GM10248 (cell line): ENCODE data around the gene DNPEP.

Experiments used
- CTCF ChIA-PET: fragments of 300-600 bp; sonication (Branson Sonifier 250); formaldehyde crosslinking; extraction: SDS; loops from one replicate; lab custom pipeline; 2021; ENCODE audit warnings: antibody characterized with exemption; lab: Yijun Ruan, JAX
- POLR2A ChIA-PET: fragments of 350-650 bp; sonication (Branson Sonifier 250); formaldehyde crosslinking; extraction: SDS; loops from one replicate; lab custom pipeline; 2020; ENCODE audit warnings: antibody characterized with exemption; lab: Yijun Ruan, JAX
- DNase-seq: peaks from one replicate; pipeline ENCODE4 v3.0.0; 2012; ENCODE audit errors: extremely low spot score
- TF ChIP-seq, protein P1 (sequence below): IDR thresholded peaks from 2 replicates; pipeline ENCODE4 v1.5.1; 2012; ENCODE audit warnings: mild to moderate bottlenecking, low read depth; ENCODE audit errors: extremely low read depth, missing control alignments, control extremely low read depth

Gene DNPEP

GRCh38 chr2:219378163-219378851 lies 9.4 kb downstream of the DNPEP start:
- no peak for DNase-seq
- TF ChIP-seq, protein P1, sequence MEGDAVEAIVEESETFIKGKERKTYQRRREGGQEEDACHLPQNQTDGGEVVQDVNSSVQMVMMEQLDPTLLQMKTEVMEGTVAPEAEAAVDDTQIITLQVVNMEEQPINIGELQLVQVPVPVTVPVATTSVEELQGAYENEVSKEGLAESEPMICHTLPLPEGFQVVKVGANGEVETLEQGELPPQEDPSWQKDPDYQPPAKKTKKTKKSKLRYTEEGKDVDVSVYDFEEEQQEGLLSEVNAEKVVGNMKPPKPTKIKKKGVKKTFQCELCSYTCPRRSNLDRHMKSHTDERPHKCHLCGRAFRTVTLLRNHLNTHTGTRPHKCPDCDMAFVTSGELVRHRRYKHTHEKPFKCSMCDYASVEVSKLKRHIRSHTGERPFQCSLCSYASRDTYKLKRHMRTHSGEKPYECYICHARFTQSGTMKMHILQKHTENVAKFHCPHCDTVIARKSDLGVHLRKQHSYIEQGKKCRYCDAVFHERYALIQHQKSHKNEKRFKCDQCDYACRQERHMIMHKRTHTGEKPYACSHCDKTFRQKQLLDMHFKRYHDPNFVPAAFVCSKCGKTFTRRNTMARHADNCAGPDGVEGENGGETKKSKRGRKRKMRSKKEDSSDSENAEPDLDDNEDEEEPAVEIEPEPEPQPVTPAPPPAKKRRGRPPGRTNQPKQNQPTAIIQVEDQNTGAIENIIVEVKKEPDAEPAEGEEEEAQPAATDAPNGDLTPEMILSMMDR = no peak
- ChIA-PET POLR2A (interaction anchor here (1.5 kb wide), 1 partner anchor 9 kb away, joined by 3 read pairs; the partner anchor contains the start of gene DNPEP), CTCF (interaction anchor here (0.9 to 1.8 kb wide), 4 partner anchors 14 to 80 kb away, joined by 3 to 5 read pairs (median 3); no protein-coding TSS in a partner anchor)

DNA sequence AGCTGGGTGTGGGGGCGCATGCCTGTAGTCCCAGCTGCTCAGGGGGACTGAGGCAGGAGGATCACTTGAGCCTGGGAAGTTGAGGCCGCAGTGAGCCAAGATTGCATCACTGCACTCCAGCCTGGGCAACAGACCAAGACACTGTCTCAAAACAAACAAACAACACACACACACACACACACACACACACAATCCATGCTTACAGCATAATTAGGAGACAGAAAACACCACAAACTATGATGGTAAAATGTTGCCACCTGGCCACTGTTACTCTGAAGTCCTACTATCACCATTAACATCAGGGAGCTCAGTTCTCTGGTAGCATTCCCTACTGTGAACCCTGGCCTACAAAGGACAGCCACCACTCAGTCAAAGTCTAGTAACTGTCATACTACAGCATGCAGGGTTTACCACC lies 18.3 kb downstream of the DNPEP start:
- DNase-seq = no peak
- TF ChIP-seq, protein P1 = no peak
- POLR2A ChIA-PET = no interaction called here
- CTCF ChIA-PET = interaction anchor here (1.3 to 1.4 kb wide), 3 partner anchors 17 to 389 kb away, joined by 3 to 5 read pairs (median 3); no protein-coding TSS in a partner anchor

DNA sequence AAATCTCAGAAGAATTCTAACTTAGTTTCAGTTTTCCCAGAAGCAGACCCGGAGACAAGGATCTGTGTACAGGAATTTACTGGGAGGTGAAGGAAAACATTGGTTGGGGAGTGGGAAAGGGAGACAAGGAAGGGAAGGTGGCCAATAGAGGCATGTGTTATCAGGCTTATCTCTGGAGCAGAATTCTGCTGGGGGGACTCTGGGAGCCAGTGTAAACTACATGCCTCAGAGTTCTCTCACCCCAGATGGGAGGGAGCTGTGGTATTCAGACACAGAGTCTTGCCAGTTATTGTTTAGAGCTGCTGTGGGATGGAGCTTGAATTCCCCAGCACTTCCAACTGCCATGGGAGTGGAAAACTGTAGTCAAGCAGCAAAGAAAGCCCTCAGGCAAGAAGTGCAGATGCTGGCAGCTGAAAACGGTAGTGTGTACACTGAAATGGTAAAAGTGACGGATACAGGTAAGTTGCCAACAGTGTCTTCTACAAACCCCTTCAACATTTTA lies 19.0 kb downstream of the DNPEP start:
- POLR2A ChIA-PET = no interaction called here
- no peak for DNase-seq
- TF ChIP-seq, protein P1 = no peak
- CTCF ChIA-PET = interaction anchor here (1.3 to 1.4 kb wide), 3 partner anchors 17 to 389 kb away, joined by 3 to 5 read pairs (median 3); no protein-coding TSS in a partner anchor

DNA sequence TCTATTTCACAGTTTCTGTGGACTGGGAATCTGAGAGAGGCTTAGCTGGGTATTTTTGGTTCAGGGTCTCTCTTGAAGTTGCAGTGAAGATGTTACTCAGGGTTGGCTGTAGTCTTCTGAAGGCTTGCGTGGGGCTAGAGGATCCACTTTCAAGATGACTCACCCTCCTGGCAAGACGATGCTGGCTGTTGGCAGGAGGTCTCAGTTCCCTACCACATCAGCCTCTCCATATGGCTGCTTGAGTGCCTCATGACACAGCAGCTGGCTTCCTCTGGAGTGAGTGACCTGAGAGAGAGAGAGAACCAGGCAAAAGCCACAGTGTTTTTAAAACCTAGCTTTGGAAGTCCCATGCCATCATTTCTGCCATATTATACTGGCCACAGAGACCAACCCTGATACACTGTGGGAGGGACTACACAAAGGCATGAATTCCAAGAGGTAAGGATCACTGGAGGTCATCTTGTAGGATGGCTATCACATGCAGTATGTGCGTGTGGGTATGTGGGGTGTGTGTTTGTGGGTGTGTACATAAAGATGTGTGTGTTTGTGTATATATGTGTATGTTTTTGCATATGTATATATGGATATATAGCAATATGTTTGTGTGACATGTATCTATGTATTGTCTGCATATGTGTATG lies 25.1 kb downstream of the DNPEP start:
- no peak for DNase-seq
- TF ChIP-seq, protein P1 = no peak
- POLR2A ChIA-PET = interaction anchor here (0.7 kb wide), 1 partner anchor 82 kb away, joined by 4 read pairs; no protein-coding TSS in a partner anchor
- CTCF ChIA-PET = interaction anchor here (0.6 to 4.0 kb wide), 3 partner anchors 11 to 68 kb away, joined by 3 to 18 read pairs (median 3); no protein-coding TSS in a partner anchor

GRCh38 chr2:219362072-219362471 lies 25.6 kb downstream of the DNPEP start:
- DNase-seq = no peak
- CTCF ChIA-PET = interaction anchor here (0.6 to 4.0 kb wide), 2 partner anchors 10 to 67 kb away, joined by 3 to 18 read pairs; no protein-coding TSS in a partner anchor
- POLR2A ChIA-PET = interaction anchor here (0.7 kb wide), 2 partner anchors 81 to 180 kb away, joined by 4 to 5 read pairs; no protein-coding TSS in a partner anchor
- TF ChIP-seq, protein P1 = no peak
